Measurements from ENCODE around the gene GSTA4.
A peak's percentile ranks its signal among the peaks of the same experiment; 100 is the strongest.

Gene GSTA4

GRCh38 chr6:52995089-52995912, at the start of gene GSTA4:
GSTA4 (minus strand) TSS chr6:52995284; CDS start chr6:52994243, 1,041 bp downstream.
- peak; percentile 89 for DNase-seq

- DNase-seq = no peak
Observed at GRCh38 chr6:53044572-53044971, 49.5 kb upstream of the GSTA4 start.

- DNase-seq = no peak
Observed at GRCh38 chr6:53044071-53044470, 49.0 kb upstream of the GSTA4 start.

GRCh38 chr6:53043581-53043980, 48.5 kb upstream of the GSTA4 start:
- DNase-seq = no peak

GRCh38 chr6:53042112-53042511, 47.0 kb upstream of the GSTA4 start:
- DNase-seq = no peak

GRCh38 chr6:53041356-53041755, 46.3 kb upstream of the GSTA4 start:
- no peak for DNase-seq

- no peak for DNase-seq
Observed at GRCh38 chr6:53038596-53038995, 43.5 kb upstream of the GSTA4 start.

- DNase-seq = no peak
Observed at GRCh38 chr6:53038141-53038540, 43.1 kb upstream of the GSTA4 start.

- no peak for DNase-seq
Observed at GRCh38 chr6:53035549-53036213, 40.6 kb upstream of the GSTA4 start.

- no peak for DNase-seq
Observed at GRCh38 chr6:53033764-53034163, 38.7 kb upstream of the GSTA4 start.

GRCh38 chr6:53032849-53033248, 37.8 kb upstream of the GSTA4 start:
- DNase-seq = no peak

- DNase-seq = no peak
Observed at GRCh38 chr6:53031281-53031680, 36.2 kb upstream of the GSTA4 start.

- DNase-seq = no peak
Observed at GRCh38 chr6:53029761-53030160, 34.7 kb upstream of the GSTA4 start.

- DNase-seq = no peak
Observed at GRCh38 chr6:53029257-53029656, 34.2 kb upstream of the GSTA4 start.

- no peak for DNase-seq
Observed at GRCh38 chr6:53028467-53028866, 33.4 kb upstream of the GSTA4 start.

GRCh38 chr6:53027131-53027718, 32.1 kb upstream of the GSTA4 start:
- no peak for DNase-seq

GRCh38 chr6:53026526-53026925, 31.4 kb upstream of the GSTA4 start:
- no peak for DNase-seq

- DNase-seq = no peak
Observed at GRCh38 chr6:53023323-53023722, 28.2 kb upstream of the GSTA4 start.

- no peak for DNase-seq
Observed at GRCh38 chr6:53020005-53020744, 25.1 kb upstream of the GSTA4 start.

GRCh38 chr6:53018446-53018845, 23.4 kb upstream of the GSTA4 start:
- no peak for DNase-seq

GRCh38 chr6:53015486-53015885, 20.4 kb upstream of the GSTA4 start:
- no peak for DNase-seq

- no peak for DNase-seq
Observed at GRCh38 chr6:53014744-53015143, 19.7 kb upstream of the GSTA4 start.

- DNase-seq = no peak
Observed at GRCh38 chr6:53014063-53014462, 19.0 kb upstream of the GSTA4 start.
